ENCODE data around the gene TMEM9. TPM values are rescaled to one million over a fixed set of nuclear protein-coding genes. Genes with fewer than 3 reads are reported as not detected.

The TMEM9 gene
- total and polyA plus RNA-seq, 4 donors, result 30.5 to 59.5 (median 49.0) TPM

- TF ChIP-seq CTCF (IDR thresholded peaks at IDR 0.05; ENCODE audit: low read depth, low read length, missing input control), result no peak
Observed at GRCh38 chr1:201140235-201140940, 13.9 kb downstream of the TMEM9 start (continued).

GRCh38 chr1:201139756-201140155, 14.5 kb downstream of the TMEM9 start:
- H3K27me3 ChIP-seq (ENCODE audit: control insufficient read depth in 4 of 4, insufficient read depth in 4 of 4, low read length in 3 of 4), result no peaks in the 10 kb centered on the region
- H3K9me3 ChIP-seq (ENCODE audit: control insufficient read depth in 4 of 4, low read length in 3 of 4), result no peaks in the 10 kb centered on the region
- DNase-seq (ENCODE audit: low spot score), result no peak
- no peaks in the 10 kb centered on the region for H3K4me1 ChIP-seq (ENCODE audit: control insufficient read depth in 4 of 4, insufficient read depth in 4 of 4, low read length in 3 of 4)
- no peak overlapping the region for H3K27ac ChIP-seq (ENCODE audit: low read depth in 1 of 2, low read length in 2 of 2)
- no peak overlapping the region for H3K4me3 ChIP-seq (ENCODE audit: low read depth in 1 of 3, low read length in 3 of 3)
- TF ChIP-seq TAF1 (conservative IDR thresholded peaks at IDR 0.05) (no peak), RAD21 (IDR thresholded peaks at IDR 0.05) (no peak), NR2F2 (IDR thresholded peaks at IDR 0.05) (no peak), CTCF (IDR thresholded peaks at IDR 0.05; ENCODE audit: low read depth, low read length, missing input control) (no peak), SP1 (IDR thresholded peaks at IDR 0.05) (no peak), JUND (IDR thresholded peaks at IDR 0.05) (no peak), FOXA1 (IDR thresholded peaks at IDR 0.05) (no peak)
- TF ChIP-seq, protein P1, sequence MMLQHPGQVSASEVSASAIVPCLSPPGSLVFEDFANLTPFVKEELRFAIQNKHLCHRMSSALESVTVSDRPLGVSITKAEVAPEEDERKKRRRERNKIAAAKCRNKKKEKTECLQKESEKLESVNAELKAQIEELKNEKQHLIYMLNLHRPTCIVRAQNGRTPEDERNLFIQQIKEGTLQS (IDR thresholded peaks at IDR 0.05), result no peak
- TF ChIP-seq, protein P2, sequence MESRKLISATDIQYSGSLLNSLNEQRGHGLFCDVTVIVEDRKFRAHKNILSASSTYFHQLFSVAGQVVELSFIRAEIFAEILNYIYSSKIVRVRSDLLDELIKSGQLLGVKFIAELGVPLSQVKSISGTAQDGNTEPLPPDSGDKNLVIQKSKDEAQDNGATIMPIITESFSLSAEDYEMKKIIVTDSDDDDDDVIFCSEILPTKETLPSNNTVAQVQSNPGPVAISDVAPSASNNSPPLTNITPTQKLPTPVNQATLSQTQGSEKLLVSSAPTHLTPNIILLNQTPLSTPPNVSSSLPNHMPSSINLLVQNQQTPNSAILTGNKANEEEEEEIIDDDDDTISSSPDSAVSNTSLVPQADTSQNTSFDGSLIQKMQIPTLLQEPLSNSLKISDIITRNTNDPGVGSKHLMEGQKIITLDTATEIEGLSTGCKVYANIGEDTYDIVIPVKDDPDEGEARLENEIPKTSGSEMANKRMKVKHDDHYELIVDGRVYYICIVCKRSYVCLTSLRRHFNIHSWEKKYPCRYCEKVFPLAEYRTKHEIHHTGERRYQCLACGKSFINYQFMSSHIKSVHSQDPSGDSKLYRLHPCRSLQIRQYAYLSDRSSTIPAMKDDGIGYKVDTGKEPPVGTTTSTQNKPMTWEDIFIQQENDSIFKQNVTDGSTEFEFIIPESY (IDR thresholded peaks at IDR 0.05), result no peak
- TF ChIP-seq, protein P3, sequence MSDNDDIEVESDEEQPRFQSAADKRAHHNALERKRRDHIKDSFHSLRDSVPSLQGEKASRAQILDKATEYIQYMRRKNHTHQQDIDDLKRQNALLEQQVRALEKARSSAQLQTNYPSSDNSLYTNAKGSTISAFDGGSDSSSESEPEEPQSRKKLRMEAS (IDR thresholded peaks at IDR 0.05), result no peak
- TF ChIP-seq, protein P4, sequence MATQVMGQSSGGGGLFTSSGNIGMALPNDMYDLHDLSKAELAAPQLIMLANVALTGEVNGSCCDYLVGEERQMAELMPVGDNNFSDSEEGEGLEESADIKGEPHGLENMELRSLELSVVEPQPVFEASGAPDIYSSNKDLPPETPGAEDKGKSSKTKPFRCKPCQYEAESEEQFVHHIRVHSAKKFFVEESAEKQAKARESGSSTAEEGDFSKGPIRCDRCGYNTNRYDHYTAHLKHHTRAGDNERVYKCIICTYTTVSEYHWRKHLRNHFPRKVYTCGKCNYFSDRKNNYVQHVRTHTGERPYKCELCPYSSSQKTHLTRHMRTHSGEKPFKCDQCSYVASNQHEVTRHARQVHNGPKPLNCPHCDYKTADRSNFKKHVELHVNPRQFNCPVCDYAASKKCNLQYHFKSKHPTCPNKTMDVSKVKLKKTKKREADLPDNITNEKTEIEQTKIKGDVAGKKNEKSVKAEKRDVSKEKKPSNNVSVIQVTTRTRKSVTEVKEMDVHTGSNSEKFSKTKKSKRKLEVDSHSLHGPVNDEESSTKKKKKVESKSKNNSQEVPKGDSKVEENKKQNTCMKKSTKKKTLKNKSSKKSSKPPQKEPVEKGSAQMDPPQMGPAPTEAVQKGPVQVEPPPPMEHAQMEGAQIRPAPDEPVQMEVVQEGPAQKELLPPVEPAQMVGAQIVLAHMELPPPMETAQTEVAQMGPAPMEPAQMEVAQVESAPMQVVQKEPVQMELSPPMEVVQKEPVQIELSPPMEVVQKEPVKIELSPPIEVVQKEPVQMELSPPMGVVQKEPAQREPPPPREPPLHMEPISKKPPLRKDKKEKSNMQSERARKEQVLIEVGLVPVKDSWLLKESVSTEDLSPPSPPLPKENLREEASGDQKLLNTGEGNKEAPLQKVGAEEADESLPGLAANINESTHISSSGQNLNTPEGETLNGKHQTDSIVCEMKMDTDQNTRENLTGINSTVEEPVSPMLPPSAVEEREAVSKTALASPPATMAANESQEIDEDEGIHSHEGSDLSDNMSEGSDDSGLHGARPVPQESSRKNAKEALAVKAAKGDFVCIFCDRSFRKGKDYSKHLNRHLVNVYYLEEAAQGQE (IDR thresholded peaks at IDR 0.05), result no peak
- 96% methylated on average over 9 of the region's 9 CpGs for WGBS
- H3K9ac ChIP-seq (ENCODE audit: low read depth in 1 of 2, low read length in 2 of 2), result no peak overlapping the region
- H3K36me3 ChIP-seq (ENCODE audit: control insufficient read depth in 4 of 4, insufficient read depth in 3 of 4, low read depth in 1 of 4, low read length in 3 of 4), result peaks cover 6 to 65% (median 18%) of the 10 kb centered on the region in 4 donors

Data from liver (tissue), 9 donors.